SK-N-MC (cell line): ENCODE data around the gene RPLP2.

ENCODE experiments used
- EZH2 ChIP-seq: fragments of 200-600 bp; sonication (generic); IDR thresholded peaks from one replicate; pipeline ENCODE4 v1.6.1; 2017; ENCODE audit warnings: antibody characterized with exemption
- POLR2AphosphoS5 ChIP-seq: IDR thresholded peaks from 2 replicates; pipeline ENCODE4 v1.6.1; 2012; ENCODE audit warnings: mild to moderate bottlenecking, low read depth, low read length, borderline replicate concordance

DNA sequence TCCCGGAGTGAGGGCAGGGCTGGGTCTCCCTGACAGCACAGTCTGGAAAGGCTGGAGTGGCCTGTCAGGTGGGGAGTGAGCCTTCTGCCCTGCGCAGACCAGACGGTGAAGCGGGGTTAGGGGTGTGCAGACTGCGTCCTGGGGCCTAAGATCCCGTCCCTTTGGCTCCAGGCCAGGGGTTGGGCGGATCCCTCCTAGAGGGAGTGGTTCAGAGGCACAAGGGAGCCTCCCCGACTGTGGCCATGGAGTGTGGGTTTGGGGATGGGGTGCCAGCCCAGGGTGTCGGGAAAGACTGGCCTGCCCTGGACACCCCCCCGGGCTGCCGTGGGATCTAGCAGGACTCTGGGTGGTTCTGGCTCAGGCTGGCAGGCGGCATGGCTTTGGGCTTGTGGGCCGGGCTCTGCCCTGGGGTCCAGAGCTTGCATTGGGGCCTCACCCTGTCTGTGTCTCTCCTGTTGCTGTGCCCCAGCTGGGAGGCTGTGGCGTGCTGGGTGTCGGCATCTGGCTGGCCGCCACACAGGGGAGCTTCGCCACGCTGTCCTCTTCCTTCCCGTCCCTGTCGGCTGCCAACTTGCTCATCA is 52.4 kb downstream of the RPLP2 start:
- TF ChIP-seq POLR2AphosphoS5 (no peak), EZH2 (no peak)
